HG02678 (cell line): ENCODE data around the gene HEXIM1.

Experiments used
- ATAC-seq: cut with Tn5 transposase; IDR thresholded peaks from one replicate; pipeline ENCODE4 v1.9.1; 2021; ENCODE audit warnings: mild to moderate bottlenecking, moderate library complexity; ENCODE audit not compliant: unreplicated experiment

HEXIM1 gene

DNA sequence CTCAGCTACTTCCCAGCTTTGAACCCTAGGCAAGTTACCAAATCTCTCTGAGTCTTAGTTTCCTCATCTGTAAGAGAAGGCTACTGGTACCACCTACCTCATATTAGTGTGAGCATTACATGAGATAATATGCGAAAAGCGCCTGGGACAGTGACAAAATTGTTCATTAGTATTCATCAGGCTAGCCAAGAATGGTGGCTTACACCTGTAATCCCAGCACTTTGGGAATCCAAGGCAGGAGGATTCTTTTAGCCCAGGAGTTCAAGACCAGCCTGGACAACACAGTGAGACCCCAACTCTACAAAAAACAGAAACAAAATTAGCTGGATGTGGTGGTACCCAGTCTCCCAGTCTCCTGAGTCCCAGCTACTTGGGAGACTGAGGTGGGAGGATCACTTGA is 19.3 kb upstream of the HEXIM1 start:
- ATAC-seq = no peak

DNA sequence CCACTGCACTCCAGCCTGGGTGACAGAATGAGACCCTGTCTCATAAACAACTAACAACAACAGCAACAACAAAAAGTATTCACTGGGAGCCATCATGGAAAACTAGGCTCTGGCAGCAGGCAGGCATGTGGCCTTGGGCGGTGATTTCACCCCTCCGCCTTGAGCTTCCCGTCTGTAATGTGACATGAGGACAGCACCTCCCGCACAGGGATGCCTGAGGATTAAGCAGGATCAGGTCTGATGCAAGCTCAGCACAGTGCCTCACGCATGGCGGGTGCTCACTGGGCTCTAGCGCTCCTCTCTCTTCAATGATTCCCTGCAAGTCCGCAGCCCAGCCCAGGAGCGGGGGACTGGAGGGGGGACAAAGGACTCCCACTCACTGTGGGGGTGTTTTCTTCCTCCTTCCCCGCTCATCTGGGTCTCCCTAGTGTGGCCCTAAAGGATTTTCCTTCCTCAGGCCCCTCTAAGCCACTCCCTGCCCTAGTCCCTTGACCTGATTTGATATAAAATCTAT is 18.8 kb upstream of the HEXIM1 start:
- ATAC-seq = no peak

DNA sequence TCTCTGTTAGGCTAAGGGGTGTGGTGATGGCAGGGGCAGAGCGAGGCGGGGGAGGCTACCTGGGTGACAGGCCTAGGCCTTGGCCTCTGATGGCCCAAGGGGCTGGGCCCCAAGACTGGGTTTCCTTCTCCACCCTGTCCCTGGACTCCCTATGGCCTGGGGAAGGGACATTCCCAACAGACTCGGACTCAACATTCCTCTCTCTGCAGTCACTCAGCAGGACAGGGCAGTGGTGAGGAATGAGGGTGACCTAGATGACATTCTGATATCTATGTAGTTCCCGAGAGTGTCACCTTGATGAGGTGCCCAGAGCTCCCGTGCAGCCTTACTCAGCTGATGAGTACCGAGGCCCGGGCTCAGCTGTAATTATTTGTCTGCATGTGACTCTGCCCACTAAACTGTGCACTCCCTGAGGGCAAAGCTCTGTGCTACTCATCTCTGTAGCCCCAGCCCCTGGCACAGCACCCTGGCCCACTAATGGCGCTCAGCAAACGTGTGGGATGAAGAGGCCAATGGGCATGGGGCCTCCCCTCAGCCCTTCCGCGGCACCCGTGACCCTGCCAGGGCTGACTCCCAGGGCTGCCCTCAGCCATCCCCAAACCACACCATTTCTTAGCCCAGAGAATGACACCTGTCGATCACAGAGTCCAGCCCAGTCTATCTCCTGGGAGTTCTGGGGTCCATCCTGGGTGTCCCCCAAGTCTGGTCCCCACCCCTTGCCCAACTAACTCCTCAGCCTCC is 18.2 kb upstream of the HEXIM1 start:
- no peak for ATAC-seq

GRCh38 chr17:45130681-45131615 is 17.3 kb upstream of the HEXIM1 start:
- ATAC-seq = no peak

- ATAC-seq = no peak
Measured at GRCh38 chr17:45131616-45132319, 16.5 kb upstream of the HEXIM1 start.

- no peak for ATAC-seq
Measured at GRCh38 chr17:45132320-45132571, 16.0 kb upstream of the HEXIM1 start, which contains the start of gene PLCD3. Gene PLCD3, minus strand, starts transcription at chr17:45132515. Its CDS starts 105 bp downstream, at chr17:45132410.

DNA sequence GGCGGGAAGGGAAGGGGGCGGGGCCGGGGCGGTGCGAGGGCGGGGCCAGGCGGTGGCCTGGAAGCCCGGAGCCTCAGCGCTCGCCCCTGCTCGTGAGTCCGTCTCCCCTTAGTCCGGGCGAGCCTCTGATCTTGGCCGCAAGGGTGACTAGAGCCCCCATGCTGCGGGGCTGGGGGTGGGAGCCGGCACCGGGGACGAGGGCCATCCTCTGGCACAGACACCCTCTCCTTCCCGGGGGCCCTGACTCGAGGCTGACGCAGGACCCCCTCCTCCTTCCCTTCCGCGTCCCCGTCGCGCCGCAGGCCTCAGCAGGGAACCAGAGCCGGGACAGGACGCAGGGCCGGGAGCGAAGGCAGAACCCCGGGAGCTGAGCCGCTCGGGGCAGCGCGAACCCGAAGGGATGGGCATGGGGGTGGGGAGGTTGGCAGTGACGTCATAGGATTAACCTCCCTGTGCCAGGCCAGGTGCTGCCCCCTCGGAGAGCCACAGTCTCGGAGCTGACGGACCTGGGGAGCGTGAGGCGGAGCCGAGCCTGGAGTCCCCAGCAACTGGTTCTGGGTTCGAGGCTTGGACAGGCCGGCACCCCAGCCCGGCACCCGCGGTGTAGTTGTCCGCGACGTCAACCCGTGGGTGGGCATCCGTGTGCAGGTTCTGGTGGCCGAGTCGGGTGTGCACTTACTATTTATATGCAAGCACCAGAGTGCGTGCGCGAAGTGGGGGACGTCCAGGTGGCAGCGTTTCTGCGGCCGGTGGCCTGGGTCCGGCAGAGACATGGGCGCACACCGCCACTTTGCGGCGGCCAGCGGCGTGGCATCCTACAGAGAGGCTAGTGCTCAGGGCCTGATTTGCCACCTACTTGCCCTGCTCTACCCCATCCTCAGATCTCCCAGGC is 15.5 kb upstream of the HEXIM1 start:
- peak; percentile 35 for ATAC-seq

GRCh38 chr17:45135192-45135977 is 12.9 kb upstream of the HEXIM1 start, which contains the start of gene ACBD4:
Gene ACBD4, plus strand, starts transcription at chr17:45135687. Its CDS starts 458 bp downstream, at chr17:45136145.
- peak; percentile 82 for ATAC-seq

- no peak for ATAC-seq
Measured at GRCh38 chr17:45135978-45136791, 12.1 kb upstream of the HEXIM1 start.

- ATAC-seq = no peak
Measured at GRCh38 chr17:45136846-45137560, 11.3 kb upstream of the HEXIM1 start.

DNA sequence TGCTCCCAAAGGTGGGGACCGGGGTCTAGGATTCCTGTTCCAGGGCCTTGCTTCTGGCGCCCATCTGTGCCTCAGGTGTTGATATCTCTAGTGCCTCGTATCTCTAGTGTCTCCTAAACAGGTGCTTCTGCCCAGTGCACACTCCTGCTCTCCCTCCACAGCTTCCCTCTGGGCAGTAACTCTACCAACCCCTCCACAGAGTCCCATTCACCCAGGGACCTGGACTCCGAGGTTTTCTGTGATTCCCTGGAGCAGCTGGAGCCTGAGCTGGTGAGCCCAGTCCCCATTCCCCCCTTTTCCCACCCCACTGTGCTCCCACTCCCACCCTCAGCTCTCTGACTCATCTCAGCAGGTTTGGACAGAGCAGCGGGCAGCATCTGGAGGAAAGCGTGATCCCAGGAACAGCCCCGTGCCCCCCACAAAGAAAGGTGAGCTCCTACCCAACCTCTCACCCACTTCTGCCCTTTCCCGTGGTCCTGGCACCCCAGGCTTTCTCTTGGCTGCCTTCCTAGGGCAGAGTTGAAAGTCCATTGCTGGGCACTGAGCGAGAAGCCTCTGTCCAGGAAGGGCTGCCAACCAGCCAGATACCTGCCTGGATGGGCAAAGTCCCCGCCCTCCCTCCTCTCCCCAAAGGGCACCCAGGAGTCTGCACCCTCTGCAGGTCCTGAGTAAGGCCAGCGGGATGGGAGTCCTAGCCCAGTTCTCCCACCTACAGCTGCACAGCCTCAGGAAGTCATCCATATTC is 10.5 kb upstream of the HEXIM1 start:
- ATAC-seq = no peak

DNA sequence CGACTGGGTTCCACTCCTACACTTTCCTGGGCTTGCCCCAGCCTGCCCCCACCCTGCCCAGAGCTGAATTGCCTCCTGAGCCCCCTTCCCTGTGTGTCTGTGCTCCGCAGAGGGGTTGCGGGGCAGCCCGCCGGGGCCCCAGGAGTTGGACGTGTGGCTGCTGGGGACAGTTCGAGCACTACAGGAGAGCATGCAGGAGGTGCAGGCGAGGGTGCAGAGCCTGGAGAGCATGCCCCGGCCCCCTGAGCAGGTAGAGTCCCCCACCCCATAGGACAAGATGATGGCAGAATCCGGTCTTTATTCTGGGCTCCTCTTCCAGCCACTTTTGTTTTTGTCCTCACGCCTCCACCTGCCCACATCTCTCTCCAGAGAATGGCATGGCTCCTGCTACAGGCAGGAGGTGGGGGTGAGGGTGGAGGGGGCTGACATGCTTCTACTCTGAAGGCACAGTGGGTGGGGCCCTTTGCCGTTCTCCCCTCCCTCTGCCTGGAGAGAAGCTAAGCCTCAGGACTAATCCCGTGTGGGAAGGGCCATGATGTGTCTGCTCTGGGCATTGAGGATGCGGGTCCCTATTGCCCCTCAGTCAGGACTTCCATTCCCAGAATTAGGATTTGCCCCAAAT is 9.3 kb upstream of the HEXIM1 start:
- no peak for ATAC-seq

GRCh38 chr17:45139533-45139920 is 8.7 kb upstream of the HEXIM1 start:
- ATAC-seq = no peak

GRCh38 chr17:45143094-45143670 is 5.1 kb upstream of the HEXIM1 start:
- no peak for ATAC-seq

DNA sequence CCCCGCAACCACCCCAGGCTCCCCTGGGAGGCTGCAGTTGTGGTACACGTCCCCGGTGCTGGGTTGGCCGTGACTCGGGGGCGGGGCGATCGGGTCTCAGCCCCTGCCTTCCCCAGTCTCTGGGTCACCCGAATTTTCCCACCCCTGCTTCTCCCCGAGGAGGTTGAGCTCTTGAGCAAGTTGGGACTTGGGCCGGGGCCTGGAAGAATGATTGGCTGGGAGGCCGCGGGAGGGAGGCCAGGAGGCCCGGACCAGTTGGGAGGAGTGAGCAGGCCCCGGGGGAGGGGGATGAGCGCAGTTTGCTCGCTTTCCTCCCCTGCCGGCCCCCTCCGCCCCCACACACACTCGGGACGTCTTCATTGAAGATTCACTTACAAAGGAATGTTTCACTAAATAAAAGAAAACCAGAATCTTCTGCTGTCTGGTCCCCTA is 4.5 kb upstream of the HEXIM1 start:
- ATAC-seq = no peak
